Body of pancreas (tissue), 4 donors: ENCODE measurements around the gene PRDM16.

Source experiments
- POLR2A ChIP-seq, 3 donors: fragments of 450-650 bp; IDR thresholded peaks; one replicate each; pipeline ENCODE4 v1.6.1; 2016; ENCODE audit warnings: antibody characterized with exemption in 3 of 3, mild to moderate bottlenecking in 2 of 3
- TF ChIP-seq, protein P1 (sequence below), 7 experiments: fragments of 450-650 bp in 4 of 7; fragments of 200-600 bp in 3 of 7; sonication (generic) in 3 of 7; IDR thresholded peaks; one replicate each; pipeline ENCODE4 v1.5.1; 2016 to 2019; ENCODE audit warnings: antibody characterized with exemption in 7 of 7

DNA sequence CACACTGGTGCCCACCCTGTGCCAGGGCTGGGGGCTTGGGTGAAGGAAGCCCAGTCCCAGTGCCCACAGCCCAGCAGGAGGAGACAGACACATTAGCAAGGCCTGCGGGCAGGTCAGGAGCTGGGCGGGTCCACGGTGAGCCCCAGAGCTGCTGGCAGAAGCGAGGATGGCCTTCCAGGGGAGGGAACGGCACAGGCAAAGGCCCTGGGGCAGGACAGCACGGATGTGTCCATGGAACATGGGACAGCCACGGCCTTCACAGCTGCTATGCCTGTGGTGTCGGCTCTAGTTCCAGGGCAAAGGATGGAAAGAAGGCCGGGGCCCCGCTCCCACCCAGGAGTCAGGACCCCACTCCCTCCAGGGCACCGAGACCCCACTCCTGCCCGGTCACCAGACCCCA lies 220.5 kb downstream of the PRDM16 start:
- TF ChIP-seq POLR2A (IDR thresholded peaks at IDR 0.05), result no peak
- TF ChIP-seq, protein P1, sequence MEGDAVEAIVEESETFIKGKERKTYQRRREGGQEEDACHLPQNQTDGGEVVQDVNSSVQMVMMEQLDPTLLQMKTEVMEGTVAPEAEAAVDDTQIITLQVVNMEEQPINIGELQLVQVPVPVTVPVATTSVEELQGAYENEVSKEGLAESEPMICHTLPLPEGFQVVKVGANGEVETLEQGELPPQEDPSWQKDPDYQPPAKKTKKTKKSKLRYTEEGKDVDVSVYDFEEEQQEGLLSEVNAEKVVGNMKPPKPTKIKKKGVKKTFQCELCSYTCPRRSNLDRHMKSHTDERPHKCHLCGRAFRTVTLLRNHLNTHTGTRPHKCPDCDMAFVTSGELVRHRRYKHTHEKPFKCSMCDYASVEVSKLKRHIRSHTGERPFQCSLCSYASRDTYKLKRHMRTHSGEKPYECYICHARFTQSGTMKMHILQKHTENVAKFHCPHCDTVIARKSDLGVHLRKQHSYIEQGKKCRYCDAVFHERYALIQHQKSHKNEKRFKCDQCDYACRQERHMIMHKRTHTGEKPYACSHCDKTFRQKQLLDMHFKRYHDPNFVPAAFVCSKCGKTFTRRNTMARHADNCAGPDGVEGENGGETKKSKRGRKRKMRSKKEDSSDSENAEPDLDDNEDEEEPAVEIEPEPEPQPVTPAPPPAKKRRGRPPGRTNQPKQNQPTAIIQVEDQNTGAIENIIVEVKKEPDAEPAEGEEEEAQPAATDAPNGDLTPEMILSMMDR (IDR thresholded peaks at IDR 0.05), result no peak
